ENCODE data around the gene NBL1. TPM values are rescaled to one million over a fixed set of nuclear protein-coding genes. Genes with fewer than 3 reads are reported as not detected.

Gene NBL1
- total and polyA plus RNA-seq, 10 of the 15 experiments (the other 5 are each of a cell fraction or from before 2014, with no cell fraction given) = 0.13 to 2.4 (median 0.81) TPM; not detected in 1

DNA sequence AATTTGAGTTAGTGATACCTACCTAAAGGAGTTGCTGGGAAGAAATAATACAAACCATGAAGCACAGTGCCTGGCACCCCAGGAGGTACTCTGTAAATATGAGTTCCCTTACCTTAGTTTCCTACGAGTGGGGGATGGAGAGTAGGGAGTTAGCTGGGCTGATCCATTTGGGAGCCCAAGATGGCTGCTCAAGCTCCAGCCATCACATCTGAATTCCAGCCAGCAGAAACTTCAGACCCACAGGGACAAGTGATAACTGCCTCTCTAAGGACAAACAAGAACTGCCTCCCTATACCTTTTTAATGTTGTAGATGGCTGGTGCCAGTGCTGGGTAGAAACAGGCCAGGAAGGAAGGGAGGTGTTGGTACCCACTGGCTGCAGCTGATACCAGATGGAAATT lies 43.3 kb downstream of the NBL1 start:
- no TSS peak for BruUV-seq (replicated peaks)
- Histone ChIP-seq H2AFZ (ENCODE audit: control insufficient read depth, low read depth, low read length) (no peak overlapping the region), H3K9me3 (replicated peaks; ENCODE audit: control insufficient read depth, insufficient read depth, low read length) (peaks cover 25% of the 10 kb centered on the region; the same call in 2 of the 3 replicates), H3K79me2 (ENCODE audit: control insufficient read depth, insufficient read depth, low read length) (no peaks in the 10 kb centered on the region), H3K9ac (ENCODE audit: control insufficient read depth, insufficient read depth, low read length) (no peak overlapping the region), H3K4me1 (ENCODE audit: control insufficient read depth, insufficient read depth, low read length) (no peaks in the 10 kb centered on the region), H3K27me3 (replicated peaks in 1 of 2; ENCODE audit: control insufficient read depth in 2 of 2, insufficient read depth in 2 of 2, low read length in 1 of 2) (no peaks in the 10 kb centered on the region), H3K27ac (ENCODE audit: control insufficient read depth, insufficient read depth) (no peak overlapping the region), H3K36me3 (ENCODE audit: control insufficient read depth in 2 of 2, insufficient read depth in 2 of 2, low read length in 1 of 2) (peaks cover 5% of the 10 kb centered on the region in 2 experiments; a peak in 2 of 4 replicates), H3K4me3 (no peak overlapping the region), H4K20me1 (ENCODE audit: control insufficient read depth, insufficient read depth) (no peaks in the 10 kb centered on the region), H3K4me2 (ENCODE audit: control insufficient read depth, insufficient read depth) (no peak overlapping the region)
- TF ChIP-seq, protein P1, sequence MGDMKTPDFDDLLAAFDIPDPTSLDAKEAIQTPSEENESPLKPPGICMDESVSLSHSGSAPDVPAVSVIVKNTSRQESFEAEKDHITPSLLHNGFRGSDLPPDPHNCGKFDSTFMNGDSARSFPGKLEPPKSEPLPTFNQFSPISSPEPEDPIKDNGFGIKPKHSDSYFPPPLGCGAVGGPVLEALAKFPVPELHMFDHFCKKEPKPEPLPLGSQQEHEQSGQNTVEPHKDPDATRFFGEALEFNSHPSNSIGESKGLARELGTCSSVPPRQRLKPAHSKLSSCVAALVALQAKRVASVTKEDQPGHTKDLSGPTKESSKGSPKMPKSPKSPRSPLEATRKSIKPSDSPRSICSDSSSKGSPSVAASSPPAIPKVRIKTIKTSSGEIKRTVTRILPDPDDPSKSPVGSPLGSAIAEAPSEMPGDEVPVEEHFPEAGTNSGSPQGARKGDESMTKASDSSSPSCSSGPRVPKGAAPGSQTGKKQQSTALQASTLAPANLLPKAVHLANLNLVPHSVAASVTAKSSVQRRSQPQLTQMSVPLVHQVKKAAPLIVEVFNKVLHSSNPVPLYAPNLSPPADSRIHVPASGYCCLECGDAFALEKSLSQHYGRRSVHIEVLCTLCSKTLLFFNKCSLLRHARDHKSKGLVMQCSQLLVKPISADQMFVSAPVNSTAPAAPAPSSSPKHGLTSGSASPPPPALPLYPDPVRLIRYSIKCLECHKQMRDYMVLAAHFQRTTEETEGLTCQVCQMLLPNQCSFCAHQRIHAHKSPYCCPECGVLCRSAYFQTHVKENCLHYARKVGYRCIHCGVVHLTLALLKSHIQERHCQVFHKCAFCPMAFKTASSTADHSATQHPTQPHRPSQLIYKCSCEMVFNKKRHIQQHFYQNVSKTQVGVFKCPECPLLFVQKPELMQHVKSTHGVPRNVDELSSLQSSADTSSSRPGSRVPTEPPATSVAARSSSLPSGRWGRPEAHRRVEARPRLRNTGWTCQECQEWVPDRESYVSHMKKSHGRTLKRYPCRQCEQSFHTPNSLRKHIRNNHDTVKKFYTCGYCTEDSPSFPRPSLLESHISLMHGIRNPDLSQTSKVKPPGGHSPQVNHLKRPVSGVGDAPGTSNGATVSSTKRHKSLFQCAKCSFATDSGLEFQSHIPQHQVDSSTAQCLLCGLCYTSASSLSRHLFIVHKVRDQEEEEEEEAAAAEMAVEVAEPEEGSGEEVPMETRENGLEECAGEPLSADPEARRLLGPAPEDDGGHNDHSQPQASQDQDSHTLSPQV (IDR thresholded peaks at IDR 0.05) = no peak
- TF ChIP-seq SMARCA5 (IDR thresholded peaks at IDR 0.05) (0 out of 2 replicates have a peak, but pooled peaks have one; percentile 19), EZH2 (IDR thresholded peaks at IDR 0.05; ENCODE audit: borderline replicate concordance, control insufficient read depth, low read depth, low read length) (no peak)
- WGBS (ENCODE audit: insufficient coverage, insufficient replicate concordance, low lambda C conversion rate, missing lambda C conversion rate) = 95% methylated on average over 1 of the region's 1 CpG
- FAIRE-seq (no peak), ATAC-seq (no peak), DNase-seq (ENCODE audit: low read depth, low spot score) (no peak)
- intact Hi-C loops (cut with micrococcal nuclease; ENCODE audit: unreplicated experiment) (no loop called here), in situ Hi-C loops (cut with MboI) (no loop called here)
- POLR2A ChIA-PET = no interaction called here
- SMC1A ChIA-PET (ENCODE audit: uncharacterized antibody, unreplicated experiment) = no interaction called here
- CTCF ChIA-PET = interaction anchor here (1.3 to 3.1 kb wide), 3 partner anchors 17 to 27 kb away, joined by 3 to 11 read pairs (median 5); no protein-coding TSS in a partner anchor
- RAD21 ChIA-PET (ENCODE audit: unreplicated experiment) = no interaction called here

All from GM12878 (cell line).